ENCODE results near the gene BTBD19. TPM values are rescaled to one million over a fixed set of nuclear protein-coding genes. Genes with fewer than 3 reads are reported as not detected.

Gene BTBD19
- total RNA-seq, 1 donor from 2014 or later: 4.4 TPM

DNA sequence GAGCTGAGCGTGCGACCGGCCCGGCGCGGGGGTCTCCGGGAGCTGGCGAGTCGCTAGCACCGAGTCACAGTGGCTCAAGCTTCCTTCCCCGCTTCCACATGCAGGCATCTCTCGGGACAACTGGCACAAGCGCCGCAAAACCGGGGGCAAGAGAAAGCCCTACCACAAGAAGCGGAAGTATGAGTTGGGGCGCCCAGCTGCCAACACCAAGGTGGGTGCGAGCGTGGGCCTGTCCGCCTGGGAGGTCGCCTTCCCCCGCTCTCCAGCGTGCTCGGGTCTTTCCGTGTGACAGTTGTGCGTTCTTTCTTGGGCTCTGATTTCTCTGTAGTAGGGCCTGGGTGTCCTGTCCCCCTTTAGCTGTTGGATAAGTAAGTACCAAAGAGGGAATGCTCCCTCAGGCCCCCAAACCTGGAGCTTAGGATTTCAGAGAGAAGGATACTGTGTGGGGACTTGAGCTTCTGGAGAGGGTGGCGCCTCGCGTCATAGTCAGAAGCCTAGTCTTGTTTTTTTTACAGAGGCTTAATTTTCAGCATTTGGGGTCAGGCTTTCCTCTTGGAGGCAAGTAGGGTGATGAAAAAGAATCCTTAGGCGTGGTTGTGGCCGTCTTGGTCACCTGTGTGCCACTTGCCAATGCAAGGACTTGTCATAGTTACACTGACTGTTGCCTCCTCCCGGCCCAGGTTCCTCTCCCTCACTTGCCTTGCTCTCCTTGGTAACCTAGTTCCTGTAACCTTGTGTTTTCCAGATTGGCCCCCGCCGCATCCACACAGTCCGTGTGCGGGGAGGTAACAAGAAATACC, 32.2 kb upstream of the BTBD19 start:
- peaks cover 1% of the 10 kb centered on the region for H3K36me3 ChIP-seq (ENCODE audit: control insufficient read depth, insufficient read depth, low read length)
- DNase-seq (ENCODE audit: low read depth): no peak
- TF ChIP-seq, protein P1, sequence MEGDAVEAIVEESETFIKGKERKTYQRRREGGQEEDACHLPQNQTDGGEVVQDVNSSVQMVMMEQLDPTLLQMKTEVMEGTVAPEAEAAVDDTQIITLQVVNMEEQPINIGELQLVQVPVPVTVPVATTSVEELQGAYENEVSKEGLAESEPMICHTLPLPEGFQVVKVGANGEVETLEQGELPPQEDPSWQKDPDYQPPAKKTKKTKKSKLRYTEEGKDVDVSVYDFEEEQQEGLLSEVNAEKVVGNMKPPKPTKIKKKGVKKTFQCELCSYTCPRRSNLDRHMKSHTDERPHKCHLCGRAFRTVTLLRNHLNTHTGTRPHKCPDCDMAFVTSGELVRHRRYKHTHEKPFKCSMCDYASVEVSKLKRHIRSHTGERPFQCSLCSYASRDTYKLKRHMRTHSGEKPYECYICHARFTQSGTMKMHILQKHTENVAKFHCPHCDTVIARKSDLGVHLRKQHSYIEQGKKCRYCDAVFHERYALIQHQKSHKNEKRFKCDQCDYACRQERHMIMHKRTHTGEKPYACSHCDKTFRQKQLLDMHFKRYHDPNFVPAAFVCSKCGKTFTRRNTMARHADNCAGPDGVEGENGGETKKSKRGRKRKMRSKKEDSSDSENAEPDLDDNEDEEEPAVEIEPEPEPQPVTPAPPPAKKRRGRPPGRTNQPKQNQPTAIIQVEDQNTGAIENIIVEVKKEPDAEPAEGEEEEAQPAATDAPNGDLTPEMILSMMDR (IDR thresholded peaks at IDR 0.05; ENCODE audit: insufficient read depth, low read length, poor library complexity, severe bottlenecking): no peak
- H3K27me3 ChIP-seq (ENCODE audit: control insufficient read depth, insufficient read depth, low read length): no peaks in the 10 kb centered on the region
- H3K4me3 ChIP-seq (ENCODE audit: low read depth, low read length): peak overlapping the region; percentile 80

DNA sequence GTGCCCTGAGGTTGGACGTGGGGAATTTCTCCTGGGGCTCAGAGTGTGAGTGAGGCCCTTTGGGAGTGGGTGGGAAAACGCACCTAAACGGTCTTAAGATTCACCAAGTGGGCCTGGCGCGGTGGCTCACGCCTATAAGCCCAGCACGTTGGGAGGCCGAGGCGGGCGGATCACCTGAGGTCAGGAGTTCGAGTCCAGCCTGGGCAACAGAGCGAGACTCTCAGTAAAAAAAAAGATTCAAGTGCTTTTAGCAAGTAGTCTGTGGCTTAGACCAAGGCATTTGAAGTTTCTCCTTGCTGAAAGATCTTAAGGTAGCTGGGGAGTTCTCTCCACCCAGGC, 31.6 kb upstream of the BTBD19 start:
- DNase-seq (ENCODE audit: low read depth): no peak
- H3K27me3 ChIP-seq (ENCODE audit: control insufficient read depth, insufficient read depth, low read length): no peaks in the 10 kb centered on the region
- H3K36me3 ChIP-seq (ENCODE audit: control insufficient read depth, insufficient read depth, low read length): peaks cover 1% of the 10 kb centered on the region
- peak overlapping the region; percentile 80 for H3K4me3 ChIP-seq (ENCODE audit: low read depth, low read length)
- TF ChIP-seq, protein P1 (IDR thresholded peaks at IDR 0.05; ENCODE audit: insufficient read depth, low read length, poor library complexity, severe bottlenecking): no peak

DNA sequence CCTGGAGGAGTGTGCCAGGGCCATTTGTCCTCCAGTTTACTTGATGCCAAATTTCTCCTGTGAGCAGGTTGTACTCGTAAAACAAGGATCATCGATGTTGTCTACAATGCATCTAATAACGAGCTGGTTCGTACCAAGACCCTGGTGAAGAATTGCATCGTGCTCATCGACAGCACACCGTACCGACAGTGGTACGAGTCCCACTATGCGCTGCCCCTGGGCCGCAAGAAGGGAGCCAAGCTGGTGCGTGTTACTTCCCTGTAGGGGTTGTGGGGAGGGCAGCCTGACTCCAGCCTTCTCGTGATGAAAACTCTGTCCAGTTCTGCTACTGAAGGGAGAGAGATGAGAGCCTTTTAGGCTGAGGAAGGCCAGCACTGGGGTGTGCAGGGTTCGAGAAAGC, 30.8 kb upstream of the BTBD19 start:
- H3K4me3 ChIP-seq (ENCODE audit: low read depth, low read length): no peak overlapping the region
- TF ChIP-seq, protein P1 (IDR thresholded peaks at IDR 0.05; ENCODE audit: insufficient read depth, low read length, poor library complexity, severe bottlenecking): no peak
- H3K27me3 ChIP-seq (ENCODE audit: control insufficient read depth, insufficient read depth, low read length): no peaks in the 10 kb centered on the region
- no peak for DNase-seq (ENCODE audit: low read depth)
- peaks cover 1% of the 10 kb centered on the region for H3K36me3 ChIP-seq (ENCODE audit: control insufficient read depth, insufficient read depth, low read length)

DNA sequence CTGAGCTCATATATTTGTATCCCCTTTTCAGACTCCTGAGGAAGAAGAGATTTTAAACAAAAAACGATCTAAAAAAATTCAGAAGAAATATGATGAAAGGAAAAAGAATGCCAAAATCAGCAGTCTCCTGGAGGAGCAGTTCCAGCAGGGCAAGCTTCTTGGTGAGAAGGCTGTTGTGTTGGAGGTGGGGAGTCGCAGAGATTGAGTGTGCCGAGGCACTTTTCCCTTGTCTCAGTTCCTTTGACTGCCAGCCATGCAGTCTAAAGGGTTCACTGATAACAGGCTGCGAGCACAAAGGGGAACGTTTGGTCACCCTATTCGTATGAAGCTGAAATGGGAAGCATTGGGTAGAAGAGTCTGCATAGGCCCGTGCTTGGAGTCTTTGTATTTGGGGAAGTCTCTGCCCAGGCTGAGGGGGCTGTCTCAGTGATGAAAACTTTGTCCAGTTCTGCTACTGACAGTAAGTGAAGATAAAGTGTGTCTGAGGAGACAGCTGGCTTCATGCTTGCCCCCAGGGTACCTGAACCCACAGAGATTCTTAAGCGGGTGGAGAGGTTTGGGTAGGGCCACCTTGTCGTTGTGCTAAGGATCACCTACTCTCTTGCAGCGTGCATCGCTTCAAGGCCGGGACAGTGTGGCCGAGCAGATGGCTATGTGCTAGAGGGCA, 30.2 kb upstream of the BTBD19 start:
- H3K27me3 ChIP-seq (ENCODE audit: control insufficient read depth, insufficient read depth, low read length): no peaks in the 10 kb centered on the region
- TF ChIP-seq, protein P1 (IDR thresholded peaks at IDR 0.05; ENCODE audit: insufficient read depth, low read length, poor library complexity, severe bottlenecking): no peak
- no peak overlapping the region for H3K4me3 ChIP-seq (ENCODE audit: low read depth, low read length)
- peaks cover 1% of the 10 kb centered on the region for H3K36me3 ChIP-seq (ENCODE audit: control insufficient read depth, insufficient read depth, low read length)
- DNase-seq (ENCODE audit: low read depth): no peak

DNA sequence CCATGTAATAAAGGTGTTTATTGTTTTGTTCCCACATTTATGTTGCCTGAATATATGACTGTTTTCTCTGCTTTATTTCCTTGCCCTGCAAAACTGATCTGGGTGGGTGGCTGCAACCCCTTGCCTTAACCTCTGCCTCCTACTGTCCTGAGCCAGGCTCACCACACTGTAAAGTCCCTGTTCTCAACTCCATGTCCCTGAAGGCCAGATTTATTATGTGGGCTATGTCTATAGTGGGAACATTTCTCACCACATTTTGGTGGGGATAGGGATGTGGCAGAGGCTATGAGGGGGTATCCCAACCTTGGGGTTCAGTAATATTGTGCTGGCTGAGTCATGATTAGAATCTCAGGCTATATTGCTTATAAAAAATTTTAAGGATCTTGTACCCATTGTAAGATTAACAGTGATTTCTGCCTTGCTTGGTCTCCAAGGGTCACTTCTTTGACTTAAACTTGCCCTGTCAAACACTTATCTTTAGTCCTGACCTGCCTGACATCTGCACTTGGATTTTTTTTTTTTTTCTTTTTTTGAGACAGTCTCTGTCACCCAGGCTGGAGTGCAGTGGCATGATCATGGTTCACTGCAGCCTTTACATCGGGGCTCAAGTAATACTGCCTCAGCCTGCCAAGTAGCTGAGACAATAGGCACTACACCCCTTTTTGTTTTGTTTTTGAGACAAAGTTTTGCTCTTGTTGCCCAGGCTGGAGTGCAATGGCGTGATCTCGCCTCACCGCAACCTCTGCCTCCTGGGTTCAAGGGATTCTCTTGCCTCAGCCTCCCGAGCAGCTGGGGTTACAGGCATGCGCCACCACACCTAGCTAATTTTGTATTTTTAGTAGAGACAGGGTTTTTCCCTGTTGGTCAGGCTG, 29.4 kb upstream of the BTBD19 start:
- DNase-seq (ENCODE audit: low read depth): no peak
- no peaks in the 10 kb centered on the region for H3K27me3 ChIP-seq (ENCODE audit: control insufficient read depth, insufficient read depth, low read length)
- peaks cover 1% of the 10 kb centered on the region for H3K36me3 ChIP-seq (ENCODE audit: control insufficient read depth, insufficient read depth, low read length)
- TF ChIP-seq, protein P1 (IDR thresholded peaks at IDR 0.05; ENCODE audit: insufficient read depth, low read length, poor library complexity, severe bottlenecking): no peak
- H3K4me3 ChIP-seq (ENCODE audit: low read depth, low read length): no peak overlapping the region

Measured in kidney epithelial cell (primary cell).